Osteoblast (primary cell): ENCODE data around the gene OMA1. TPM values are rescaled to one million over a fixed set of nuclear protein-coding genes. Genes with fewer than 3 reads are reported as not detected.

Source experiments
- DNase-seq: peaks from one replicate; pipeline ENCODE4 v3.0.0; 2011; ENCODE audit warnings: low spot score, mixed read lengths; ENCODE audit not compliant: insufficient read length; ENCODE audit errors: missing footprints
- H2AFZ ChIP-seq: 2 replicates; pipeline ENCODE4 v1.6.0; 2011; ENCODE audit warnings: mild to moderate bottlenecking, low read length
- H3K27ac ChIP-seq: 2 replicates; pipeline ENCODE4 v1.5.1; 2011; ENCODE audit warnings: mild to moderate bottlenecking, low read depth, low read length, moderate library complexity
- H3K27me3 ChIP-seq: 2 replicates; pipeline ENCODE4 v1.6.0; 2012; ENCODE audit warnings: mild to moderate bottlenecking, control low read depth, inconsistent platforms, low read length, moderate library complexity; ENCODE audit not compliant: insufficient read depth
- H3K36me3 ChIP-seq: 2 replicates; pipeline ENCODE4 v1.5.1; 2011; ENCODE audit warnings: mild to moderate bottlenecking, low read length, control low read depth, moderate library complexity; ENCODE audit not compliant: insufficient read depth
- H3K4me1 ChIP-seq: 2 replicates; pipeline ENCODE4 v1.5.1; 2011; ENCODE audit warnings: mild to moderate bottlenecking, low read length, control low read depth, moderate library complexity; ENCODE audit not compliant: insufficient read depth
- H3K4me2 ChIP-seq: 2 replicates; pipeline ENCODE4 v1.6.0; 2011; ENCODE audit warnings: mild to moderate bottlenecking, low read length; ENCODE audit not compliant: insufficient read depth
- H3K4me3 ChIP-seq: fragments of 200-600 bp; sonication (generic); 3 replicates; pipeline ENCODE4 v1.5.1; 2012; ENCODE audit warnings: mild to moderate bottlenecking, low read length, inconsistent platforms; ENCODE audit not compliant: insufficient read depth
- H3K79me2 ChIP-seq: 2 replicates; pipeline ENCODE4 v1.6.0; 2012; ENCODE audit warnings: mild to moderate bottlenecking, low read length, control low read depth, inconsistent platforms; ENCODE audit not compliant: insufficient read depth
- H3K9me3 ChIP-seq: 2 replicates; pipeline ENCODE4 v1.5.1; 2011; ENCODE audit warnings: low read depth, low read length, control low read depth
- H4K20me1 ChIP-seq: 2 replicates; pipeline ENCODE4 v1.6.0; 2012; ENCODE audit warnings: mild to moderate bottlenecking, low read length, control low read depth; ENCODE audit not compliant: insufficient read depth
- total RNA-seq: library from RNA; depleted of rRNA; stranded (reverse); fragments of >200 nt; gene quantifications from 2 replicates; pipeline ENCODE4 v1.2.3, GENCODE V29; 2012
- TF ChIP-seq, protein P1 (sequence below): IDR thresholded peaks from 2 replicates; pipeline ENCODE4 v1.5.1; 2011; ENCODE audit warnings: mild to moderate bottlenecking, low read depth, low read length, moderate library complexity; ENCODE audit errors: extremely low read depth

Gene OMA1
- total RNA-seq, 1 donor = 22.8 TPM

DNA sequence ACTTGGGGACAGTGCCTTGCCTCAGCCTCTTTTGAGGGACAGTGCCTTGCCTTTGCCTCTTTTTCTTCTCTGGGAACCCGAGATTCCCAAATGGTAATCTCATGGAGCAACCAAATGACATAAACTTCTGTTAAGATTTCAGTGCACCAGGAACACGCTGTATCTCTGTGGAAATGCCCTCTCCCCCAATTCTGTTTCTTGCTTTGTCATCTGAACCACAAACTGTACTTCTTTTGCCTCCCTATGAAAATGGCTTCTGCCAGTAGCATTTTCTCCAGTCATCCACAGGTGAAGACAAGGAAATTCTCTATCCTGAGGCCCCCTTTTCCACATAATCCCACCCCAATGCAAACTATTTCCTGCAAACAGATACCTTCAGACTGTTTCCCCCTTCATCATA, 66.3 kb downstream of the OMA1 start:
- no peaks in the 10 kb centered on the region for H3K79me2 ChIP-seq
- no peak overlapping the region for H3K4me2 ChIP-seq
- H2AFZ ChIP-seq = no peak overlapping the region
- no peak for DNase-seq
- H4K20me1 ChIP-seq = no peaks in the 10 kb centered on the region
- TF ChIP-seq, protein P1, sequence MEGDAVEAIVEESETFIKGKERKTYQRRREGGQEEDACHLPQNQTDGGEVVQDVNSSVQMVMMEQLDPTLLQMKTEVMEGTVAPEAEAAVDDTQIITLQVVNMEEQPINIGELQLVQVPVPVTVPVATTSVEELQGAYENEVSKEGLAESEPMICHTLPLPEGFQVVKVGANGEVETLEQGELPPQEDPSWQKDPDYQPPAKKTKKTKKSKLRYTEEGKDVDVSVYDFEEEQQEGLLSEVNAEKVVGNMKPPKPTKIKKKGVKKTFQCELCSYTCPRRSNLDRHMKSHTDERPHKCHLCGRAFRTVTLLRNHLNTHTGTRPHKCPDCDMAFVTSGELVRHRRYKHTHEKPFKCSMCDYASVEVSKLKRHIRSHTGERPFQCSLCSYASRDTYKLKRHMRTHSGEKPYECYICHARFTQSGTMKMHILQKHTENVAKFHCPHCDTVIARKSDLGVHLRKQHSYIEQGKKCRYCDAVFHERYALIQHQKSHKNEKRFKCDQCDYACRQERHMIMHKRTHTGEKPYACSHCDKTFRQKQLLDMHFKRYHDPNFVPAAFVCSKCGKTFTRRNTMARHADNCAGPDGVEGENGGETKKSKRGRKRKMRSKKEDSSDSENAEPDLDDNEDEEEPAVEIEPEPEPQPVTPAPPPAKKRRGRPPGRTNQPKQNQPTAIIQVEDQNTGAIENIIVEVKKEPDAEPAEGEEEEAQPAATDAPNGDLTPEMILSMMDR = no peak
- no peaks in the 10 kb centered on the region for H3K4me1 ChIP-seq
- H3K4me3 ChIP-seq = no peak overlapping the region
- no peaks in the 10 kb centered on the region for H3K9me3 ChIP-seq
- H3K27ac ChIP-seq = no peak overlapping the region
- no peaks in the 10 kb centered on the region for H3K27me3 ChIP-seq
- H3K36me3 ChIP-seq = no peaks in the 10 kb centered on the region

DNA sequence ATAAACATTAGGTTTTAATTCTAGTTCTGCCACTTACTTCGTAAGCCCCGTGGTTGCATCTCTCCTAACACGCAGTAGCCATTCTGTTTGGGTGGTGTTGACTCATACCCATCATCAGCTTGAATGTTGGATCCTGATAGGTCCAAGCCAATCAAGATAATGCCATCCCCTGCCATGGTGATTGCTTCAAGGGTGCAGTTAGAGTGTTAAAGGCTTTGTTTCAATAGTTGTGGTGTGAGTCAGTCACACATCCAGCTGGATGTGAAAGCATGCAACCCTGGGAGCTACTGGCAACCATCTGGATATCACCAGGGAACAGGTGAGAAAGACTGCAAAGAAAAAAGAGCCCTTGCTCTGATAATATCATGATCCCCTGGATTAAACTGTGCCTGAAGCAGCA, 69.1 kb downstream of the OMA1 start:
- H3K36me3 ChIP-seq = no peaks in the 10 kb centered on the region
- no peak overlapping the region for H3K4me2 ChIP-seq
- DNase-seq = no peak
- H2AFZ ChIP-seq = no peak overlapping the region
- no peaks in the 10 kb centered on the region for H3K79me2 ChIP-seq
- no peak overlapping the region for H3K4me3 ChIP-seq
- no peaks in the 10 kb centered on the region for H3K4me1 ChIP-seq
- no peak overlapping the region for H3K27ac ChIP-seq
- TF ChIP-seq, protein P1 = no peak
- H4K20me1 ChIP-seq = no peaks in the 10 kb centered on the region
- no peaks in the 10 kb centered on the region for H3K27me3 ChIP-seq
- H3K9me3 ChIP-seq = no peaks in the 10 kb centered on the region

DNA sequence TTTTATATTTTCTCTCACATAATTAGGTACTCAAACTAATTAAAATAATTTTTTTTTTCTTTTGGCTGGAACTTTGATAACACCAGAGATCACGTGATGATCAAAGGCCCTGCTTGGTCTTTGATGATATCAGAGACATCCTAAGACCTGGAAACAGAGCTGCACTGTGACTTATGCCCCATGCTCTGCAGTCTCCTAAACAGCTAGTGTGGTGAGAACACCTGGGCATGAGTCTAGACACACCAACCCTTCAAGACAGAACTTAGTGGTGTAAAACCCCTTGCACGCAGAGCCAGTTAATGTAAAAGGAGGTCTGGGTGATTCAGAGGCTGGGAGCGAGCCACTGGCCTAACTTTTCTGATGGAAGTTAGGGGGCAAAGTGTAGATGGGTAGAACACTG, 70.3 kb downstream of the OMA1 start:
- Histone ChIP-seq H3K4me2 (no peak overlapping the region), H3K4me3 (no peak overlapping the region), H3K79me2 (no peaks in the 10 kb centered on the region), H3K27ac (no peak overlapping the region), H2AFZ (no peak overlapping the region), H3K4me1 (no peaks in the 10 kb centered on the region), H3K27me3 (no peaks in the 10 kb centered on the region), H3K36me3 (no peaks in the 10 kb centered on the region), H4K20me1 (no peaks in the 10 kb centered on the region), H3K9me3 (no peaks in the 10 kb centered on the region)
- DNase-seq = no peak
- TF ChIP-seq, protein P1 = no peak

DNA sequence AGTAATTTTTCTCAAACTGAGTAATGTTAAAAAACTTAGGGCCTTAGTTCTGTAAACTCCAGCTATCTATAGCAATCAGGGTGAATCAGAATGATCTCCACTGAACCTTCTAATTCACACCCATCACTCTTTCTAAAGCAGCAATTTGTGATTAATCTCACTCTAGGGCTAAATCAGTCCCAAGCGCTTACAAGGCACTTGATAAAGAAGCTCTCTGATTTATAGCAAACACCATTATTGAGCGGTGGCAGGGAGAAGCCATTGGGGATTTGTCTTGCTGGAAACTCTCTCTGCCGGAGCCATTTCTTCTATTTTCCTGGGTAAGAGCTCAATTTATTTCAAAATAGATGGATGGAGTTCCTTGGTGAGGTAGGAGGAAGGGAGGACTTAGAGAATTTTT, 77.0 kb downstream of the OMA1 start:
- Histone ChIP-seq H3K4me3 (no peak overlapping the region), H3K79me2 (no peaks in the 10 kb centered on the region), H3K36me3 (no peaks in the 10 kb centered on the region), H4K20me1 (no peaks in the 10 kb centered on the region), H3K27me3 (no peaks in the 10 kb centered on the region), H3K9me3 (no peaks in the 10 kb centered on the region), H3K4me2 (no peak overlapping the region), H3K4me1 (no peaks in the 10 kb centered on the region), H2AFZ (no peak overlapping the region), H3K27ac (no peak overlapping the region)
- no peak for DNase-seq
- TF ChIP-seq, protein P1 = no peak
